ENCODE results near the gene FAR1. TPM values are rescaled to one million over a fixed set of nuclear protein-coding genes. Genes with fewer than 3 reads are reported as not detected.

FAR1 gene
- total RNA-seq, 1 donor from 2014 or later = 46.8 TPM

DNA sequence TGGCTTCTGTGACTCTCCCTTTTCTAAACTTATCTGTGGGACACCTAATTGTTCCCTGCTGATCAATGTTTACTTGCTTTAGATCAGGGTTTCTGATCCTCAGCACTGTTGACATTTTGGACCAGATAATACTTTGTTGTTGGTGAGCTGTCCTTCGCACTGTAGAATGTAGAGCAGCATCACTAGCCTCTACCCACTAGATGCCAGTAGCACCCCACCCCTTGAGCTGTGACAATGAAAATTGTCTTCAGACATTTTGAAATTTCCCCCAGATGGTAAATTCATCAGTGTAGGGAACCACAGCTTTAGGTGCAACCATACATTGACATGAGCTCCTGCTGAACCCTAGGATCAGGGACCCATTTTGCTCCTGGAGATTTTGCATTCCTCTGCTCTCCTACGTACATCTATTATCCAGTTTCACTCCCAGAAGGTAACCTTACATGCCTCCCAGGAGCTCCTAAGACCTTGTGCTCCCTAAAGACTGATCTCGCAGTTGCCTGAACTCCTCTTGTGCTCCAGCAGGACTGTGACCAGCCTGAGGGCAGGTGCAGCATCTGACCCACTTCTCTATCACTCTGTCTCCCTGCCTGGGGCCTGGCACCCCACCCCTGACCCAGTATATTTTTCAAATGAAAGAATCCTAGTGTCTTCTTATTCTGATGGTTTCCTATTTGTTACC, 107.8 kb downstream of the FAR1 start:
- peak in 1 of 2 donors; percentile 9 for DNase-seq (ENCODE audit: low read depth in 2 of 2)

DNA sequence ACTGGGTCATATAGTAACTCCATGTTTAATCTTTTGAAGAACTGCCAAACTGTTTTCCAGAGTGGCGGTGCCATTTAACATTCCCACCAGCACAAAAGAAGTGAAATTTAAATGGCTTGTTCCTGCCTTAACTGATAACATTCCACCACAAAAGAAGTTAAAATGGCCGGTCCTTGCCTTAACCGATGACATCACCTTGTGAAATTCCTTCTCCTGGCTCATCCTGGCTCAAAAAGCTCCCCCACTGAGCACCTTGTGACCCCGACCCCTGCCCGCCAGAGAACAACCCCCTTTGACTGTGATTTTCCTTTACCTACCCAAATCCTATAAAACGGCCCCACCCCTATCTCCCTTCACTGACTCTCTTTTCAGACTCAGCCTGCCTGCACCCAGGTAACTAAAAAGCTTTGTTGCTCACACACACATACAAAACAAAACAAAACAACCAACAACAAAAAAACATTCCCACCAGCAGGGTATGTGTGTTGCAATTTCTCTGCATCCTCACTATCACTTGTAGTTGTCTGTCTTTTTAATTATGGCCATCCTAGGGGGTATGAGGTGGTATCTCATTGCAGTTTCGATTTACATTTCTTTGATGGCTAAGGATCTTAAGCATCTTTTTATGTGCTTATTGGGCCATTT, 109.0 kb downstream of the FAR1 start:
- no peak for DNase-seq (ENCODE audit: low read depth in 2 of 2)

GRCh38 chr11:13778345-13778744, 109.9 kb downstream of the FAR1 start:
- no peak for DNase-seq (ENCODE audit: low read depth in 2 of 2)

DNA sequence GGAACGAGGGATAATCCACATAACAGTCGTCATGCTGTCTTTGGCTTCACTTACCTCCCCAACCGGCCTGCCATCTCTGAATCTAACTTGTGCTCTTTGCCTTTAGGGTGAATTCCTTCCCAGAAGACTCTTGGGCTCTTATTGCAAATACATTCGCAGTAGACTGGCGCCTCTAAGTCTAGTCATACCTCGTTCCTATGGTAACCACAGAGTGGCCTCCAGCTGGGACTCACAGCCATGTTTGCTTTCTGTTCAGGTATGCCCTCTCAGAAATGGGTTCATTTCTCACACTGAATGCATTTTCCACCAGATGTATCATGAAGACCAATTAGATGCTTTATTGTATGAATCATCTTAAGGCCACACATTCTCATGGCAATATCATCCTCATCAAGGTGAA, 112.7 kb downstream of the FAR1 start:
- DNase-seq (ENCODE audit: low read depth in 2 of 2) = no peak

Other genes starting within 250 kb of the FAR1 start
- 80.2 and 98.0 TPM in 2 replicates for gene BTBD10, start 205.4 kb upstream of the FAR1 start, total RNA-seq
- gene PTH, start 172.7 kb upstream of the FAR1 start, total RNA-seq = not detected in 2 replicates

Measured in lung microvascular endothelial cell (primary cell).